ENCODE results near the gene AHNAK.

DNA sequence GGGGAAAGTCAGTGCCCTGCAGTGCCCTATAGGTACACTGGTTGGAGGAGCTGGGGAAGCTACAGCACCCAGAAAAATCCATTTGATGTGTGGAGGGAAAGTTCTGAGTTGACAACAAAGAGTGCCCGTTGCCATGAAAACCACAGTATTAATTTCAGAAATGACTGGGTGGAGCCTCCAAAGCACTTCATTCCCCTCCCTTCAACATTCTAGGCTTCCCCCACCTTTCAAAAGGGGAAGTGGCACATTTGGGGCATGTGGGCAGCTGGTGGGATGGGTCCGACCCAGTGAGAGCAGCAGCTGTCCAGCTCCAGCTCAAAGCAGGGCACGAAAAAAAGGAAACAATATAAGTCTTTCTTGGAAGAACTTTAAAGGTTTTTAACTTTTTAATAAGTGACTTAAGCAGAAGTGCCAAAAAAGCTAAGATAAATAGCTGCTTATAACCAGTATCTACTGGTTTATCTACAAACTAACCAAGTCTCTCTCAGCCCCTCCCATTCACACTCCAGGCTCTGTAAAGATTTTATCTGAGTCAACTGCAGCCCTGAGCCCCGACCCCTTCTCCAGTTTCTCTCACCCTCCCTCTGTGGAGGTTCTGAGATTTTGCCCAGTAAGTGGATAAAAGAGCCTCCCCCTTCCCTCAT lies 9.0 kb upstream of the AHNAK start:
- TF ChIP-seq, protein P1, sequence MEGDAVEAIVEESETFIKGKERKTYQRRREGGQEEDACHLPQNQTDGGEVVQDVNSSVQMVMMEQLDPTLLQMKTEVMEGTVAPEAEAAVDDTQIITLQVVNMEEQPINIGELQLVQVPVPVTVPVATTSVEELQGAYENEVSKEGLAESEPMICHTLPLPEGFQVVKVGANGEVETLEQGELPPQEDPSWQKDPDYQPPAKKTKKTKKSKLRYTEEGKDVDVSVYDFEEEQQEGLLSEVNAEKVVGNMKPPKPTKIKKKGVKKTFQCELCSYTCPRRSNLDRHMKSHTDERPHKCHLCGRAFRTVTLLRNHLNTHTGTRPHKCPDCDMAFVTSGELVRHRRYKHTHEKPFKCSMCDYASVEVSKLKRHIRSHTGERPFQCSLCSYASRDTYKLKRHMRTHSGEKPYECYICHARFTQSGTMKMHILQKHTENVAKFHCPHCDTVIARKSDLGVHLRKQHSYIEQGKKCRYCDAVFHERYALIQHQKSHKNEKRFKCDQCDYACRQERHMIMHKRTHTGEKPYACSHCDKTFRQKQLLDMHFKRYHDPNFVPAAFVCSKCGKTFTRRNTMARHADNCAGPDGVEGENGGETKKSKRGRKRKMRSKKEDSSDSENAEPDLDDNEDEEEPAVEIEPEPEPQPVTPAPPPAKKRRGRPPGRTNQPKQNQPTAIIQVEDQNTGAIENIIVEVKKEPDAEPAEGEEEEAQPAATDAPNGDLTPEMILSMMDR (IDR thresholded peaks at IDR 0.05 in 4 of 5, conservative IDR thresholded peaks at IDR 0.05 in 1 of 5) = no peak
- TF ChIP-seq POLR2A (IDR thresholded peaks at IDR 0.05) = no peak
